ENCODE results near the gene CDK18. TPM values are rescaled to one million over a fixed set of nuclear protein-coding genes. Genes with fewer than 3 reads are reported as not detected.
"Not testable (repeated sequence)": the region's sequence is repeated elsewhere in the genome, so short reads cannot be mapped to it uniquely, and the experiment has no call there.

CDK18 gene
- total RNA-seq, 1 donor from 2014 or later, result 36.6 TPM

DNA sequence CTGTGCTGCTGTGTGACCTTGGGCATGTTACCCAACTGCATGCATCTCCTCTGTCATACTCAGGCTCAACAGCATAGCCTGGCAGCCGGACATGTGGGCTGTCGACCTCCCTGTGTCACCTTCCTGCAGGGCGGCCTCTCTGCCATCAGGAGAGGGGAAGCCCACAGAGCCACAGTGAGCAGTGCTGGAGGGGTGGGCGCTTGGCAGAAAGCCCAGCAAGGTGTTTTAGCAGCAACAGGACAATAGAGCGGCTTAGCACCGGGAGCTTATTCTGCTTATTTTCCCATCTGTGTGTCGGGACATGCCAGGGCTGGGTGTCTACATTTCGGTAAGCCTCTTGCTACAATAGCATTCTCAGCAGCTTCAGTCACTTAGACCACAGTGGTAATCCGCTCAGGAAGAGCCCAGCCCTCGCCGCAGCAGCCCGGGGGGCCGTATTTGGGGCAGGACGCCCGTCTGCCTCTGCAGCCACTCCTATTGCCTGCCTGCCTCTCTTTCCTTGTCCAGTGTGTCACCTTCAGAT lies 22.8 kb upstream of the CDK18 start:
- Histone ChIP-seq H3K4me3 (no peak overlapping the region), H3K9me3 (no peaks in the 10 kb centered on the region), H3K4me1 (peaks cover 4% of the 10 kb centered on the region), H3K36me3 (no peaks in the 10 kb centered on the region), H3K27ac (no peak overlapping the region), H3K27me3 (ENCODE audit: low read depth) (peaks cover 32% of the 10 kb centered on the region)
- ATAC-seq (no peak), DNase-seq (no peak)
- TF ChIP-seq CTCF (IDR thresholded peaks at IDR 0.05), result no peak
- intact Hi-C loops (cut with DNase I), result no loop called here

- ATAC-seq; H3K4me1 ChIP-seq; intact Hi-C loops (cut with DNase I); DNase-seq; H3K27ac ChIP-seq; H3K4me3 ChIP-seq; H3K9me3 ChIP-seq; H3K36me3 ChIP-seq: not testable (repeated sequence)
- peaks cover 33% of the 10 kb centered on the region for H3K27me3 ChIP-seq (ENCODE audit: low read depth)
Observed at GRCh38 chr1:205482587-205482986, 21.9 kb upstream of the CDK18 start.

DNA sequence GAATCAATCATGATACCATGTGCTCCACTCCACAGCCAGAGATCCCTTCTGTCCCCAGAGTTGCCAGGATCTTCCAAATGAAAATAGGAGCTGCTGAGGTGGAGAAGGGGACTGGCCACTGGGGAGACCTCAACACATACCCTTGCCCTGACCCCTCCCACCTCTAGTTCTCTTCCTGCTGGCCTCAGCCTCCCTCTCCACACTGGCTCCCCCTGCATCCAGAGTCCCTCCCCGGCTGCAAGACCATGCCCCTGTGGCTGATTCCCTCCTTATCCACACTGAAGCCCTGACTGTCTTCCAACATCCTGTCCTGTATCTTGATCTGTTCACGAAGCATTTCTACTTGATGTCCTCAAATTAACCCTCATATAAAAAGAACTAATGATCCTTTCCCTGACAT lies 21.1 kb upstream of the CDK18 start:
- H3K36me3 ChIP-seq, result no peaks in the 10 kb centered on the region
- ATAC-seq, result no peak
- no peak for TF ChIP-seq CTCF (IDR thresholded peaks at IDR 0.05)
- no peaks in the 10 kb centered on the region for H3K9me3 ChIP-seq
- peaks cover 33% of the 10 kb centered on the region for H3K27me3 ChIP-seq (ENCODE audit: low read depth)
- peaks cover under 1% of the 10 kb centered on the region for H3K4me1 ChIP-seq
- no peak overlapping the region for H3K27ac ChIP-seq
- intact Hi-C loops (cut with DNase I), result no loop called here
- no peak for DNase-seq
- H3K4me3 ChIP-seq, result no peak overlapping the region

- DNase-seq (peak; percentile 67), ATAC-seq (peak; percentile 86 to 89)
- Histone ChIP-seq H3K27me3 (ENCODE audit: low read depth) (peaks cover 26% of the 10 kb centered on the region), H3K36me3 (no peaks in the 10 kb centered on the region), H3K4me1 (no peaks in the 10 kb centered on the region), H3K27ac (no peak overlapping the region), H3K4me3 (no peak overlapping the region), H3K9me3 (no peaks in the 10 kb centered on the region)
- intact Hi-C loops (cut with DNase I), result loop anchor here (5.0 kb wide), 1 partner anchor 37 kb away; no protein-coding TSS in a partner anchor
- TF ChIP-seq CTCF (IDR thresholded peaks at IDR 0.05), result peak; percentile 97
Observed at GRCh38 chr1:205484985-205485967, 19.2 kb upstream of the CDK18 start.

- DNase-seq, result no peak
- no peak overlapping the region for H3K27ac ChIP-seq
- intact Hi-C loops (cut with DNase I), result loop anchor here (5.0 kb wide), 1 partner anchor 36 kb away; no protein-coding TSS in a partner anchor
- no peaks in the 10 kb centered on the region for H3K9me3 ChIP-seq
- H3K4me3 ChIP-seq, result no peak overlapping the region
- no peak for ATAC-seq
- no peaks in the 10 kb centered on the region for H3K4me1 ChIP-seq
- no peaks in the 10 kb centered on the region for H3K36me3 ChIP-seq
- H3K27me3 ChIP-seq (ENCODE audit: low read depth), result peaks cover 20% of the 10 kb centered on the region
- TF ChIP-seq CTCF (IDR thresholded peaks at IDR 0.05), result no peak
Observed at GRCh38 chr1:205486258-205486657, 18.2 kb upstream of the CDK18 start.

All from lower lobe of right lung (tissue), 2 donors.